Neural progenitor cell (in vitro differentiated cells): ENCODE results near the gene DTNBP1. TPM values are rescaled to one million over a fixed set of nuclear protein-coding genes. Genes with fewer than 3 reads are reported as not detected.

Experiments used
- DNase-seq: peaks from one replicate; pipeline ENCODE4 v3.0.0-alpha.2; 2016; ENCODE audit warnings: low spot score
- H2AFZ ChIP-seq: fragments of 200-600 bp; sonication (generic); replicated peaks from 2 replicates; pipeline ENCODE4 v1.6.1; 2016; ENCODE audit warnings: antibody characterized with exemption
- H3F3A ChIP-seq: fragments of 200-600 bp; sonication (generic); 2 replicates; pipeline ENCODE4 v1.6.1; 2016; ENCODE audit warnings: antibody characterized with exemption, low read depth
- H3K27ac ChIP-seq: fragments of 200-600 bp; sonication (generic); 2 replicates; pipeline ENCODE4 v1.5.1; 2016; ENCODE audit warnings: mild to moderate bottlenecking
- H3K27me3 ChIP-seq: fragments of 200-600 bp; sonication (generic); 2 replicates; pipeline ENCODE4 v1.6.1; 2016; ENCODE audit warnings: mild to moderate bottlenecking, moderate library complexity
- H3K36me3 ChIP-seq: fragments of 200-600 bp; sonication (generic); 2 replicates; pipeline ENCODE4 v1.5.1; 2016
- H3K4me1 ChIP-seq: fragments of 200-600 bp; sonication (generic); 2 replicates; pipeline ENCODE4 v1.6.1; 2016; ENCODE audit warnings: mixed run types
- H3K4me2 ChIP-seq: fragments of 200-600 bp; sonication (generic); 2 replicates; pipeline ENCODE4 v1.6.1; 2016
- H3K4me3 ChIP-seq: fragments of 200-600 bp; sonication (generic); 2 replicates; pipeline ENCODE4 v1.5.1; 2016
- H3K79me2 ChIP-seq: fragments of 200-600 bp; sonication (generic); 2 replicates; pipeline ENCODE4 v1.6.1; 2016; ENCODE audit warnings: low read depth
- H3K9ac ChIP-seq: fragments of 200-600 bp; sonication (generic); 2 replicates; pipeline ENCODE4 v1.6.1; 2016
- H3K9me3 ChIP-seq: fragments of 200-600 bp; sonication (generic); 2 replicates; pipeline ENCODE4 v1.5.1; 2016; ENCODE audit warnings: low read depth
- H4K20me1 ChIP-seq: fragments of 200-600 bp; sonication (generic); 2 replicates; pipeline ENCODE4 v1.6.1; 2016; ENCODE audit warnings: low read depth
- H3K27ac Mint-ChIP-seq: 3 replicates; pipeline ENCODE4 v1.8.0; 2021; ENCODE audit warnings: mixed read lengths
- H3K27me3 Mint-ChIP-seq: 2 replicates; pipeline ENCODE4 v1.8.0; 2022; ENCODE audit warnings: low read depth, mild to moderate bottlenecking, inconsistent platforms, moderate library complexity, mixed read lengths; ENCODE audit not compliant: insufficient read depth
- H3K36me3 Mint-ChIP-seq: 3 replicates; pipeline ENCODE4 v1.8.0; 2021; ENCODE audit warnings: mixed read lengths
- H3K4me1 Mint-ChIP-seq: 3 replicates; pipeline ENCODE4 v1.8.0; 2021; ENCODE audit warnings: mixed read lengths
- H3K4me3 Mint-ChIP-seq: 3 replicates; pipeline ENCODE4 v1.8.0; 2021; ENCODE audit warnings: mild to moderate bottlenecking, moderate library complexity, mixed read lengths
- H3K9me3 Mint-ChIP-seq: 3 replicates; pipeline ENCODE4 v1.8.0; 2020; ENCODE audit warnings: mixed read lengths
- EZH2 ChIP-seq: fragments of 200-600 bp; sonication (generic); IDR thresholded peaks from 2 replicates; pipeline ENCODE4 v1.6.1; 2017; ENCODE audit warnings: antibody characterized with exemption, mild to moderate bottlenecking, moderate library complexity
- EZH2phosphoT487 ChIP-seq: fragments of 200-600 bp; sonication (generic); IDR thresholded peaks from 2 replicates; pipeline ENCODE4 v1.6.1; 2017; ENCODE audit warnings: antibody characterized with exemption
- total RNA-seq: library from RNA; depleted of rRNA; stranded (reverse); fragments of >200 nt; gene quantifications from 2 replicates; pipeline ENCODE4 v1.2.3, GENCODE V29; 2015; ENCODE audit warnings: low replicate concordance
- TF ChIP-seq, protein P1 (sequence below): fragments of 200-600 bp; sonication (generic); IDR thresholded peaks from 2 replicates; pipeline ENCODE4 v1.5.1; 2017; ENCODE audit warnings: antibody characterized with exemption, mild to moderate bottlenecking

The DTNBP1 gene
- total RNA-seq, 1 donor from 2014 or later: 4.5 TPM

DNA sequence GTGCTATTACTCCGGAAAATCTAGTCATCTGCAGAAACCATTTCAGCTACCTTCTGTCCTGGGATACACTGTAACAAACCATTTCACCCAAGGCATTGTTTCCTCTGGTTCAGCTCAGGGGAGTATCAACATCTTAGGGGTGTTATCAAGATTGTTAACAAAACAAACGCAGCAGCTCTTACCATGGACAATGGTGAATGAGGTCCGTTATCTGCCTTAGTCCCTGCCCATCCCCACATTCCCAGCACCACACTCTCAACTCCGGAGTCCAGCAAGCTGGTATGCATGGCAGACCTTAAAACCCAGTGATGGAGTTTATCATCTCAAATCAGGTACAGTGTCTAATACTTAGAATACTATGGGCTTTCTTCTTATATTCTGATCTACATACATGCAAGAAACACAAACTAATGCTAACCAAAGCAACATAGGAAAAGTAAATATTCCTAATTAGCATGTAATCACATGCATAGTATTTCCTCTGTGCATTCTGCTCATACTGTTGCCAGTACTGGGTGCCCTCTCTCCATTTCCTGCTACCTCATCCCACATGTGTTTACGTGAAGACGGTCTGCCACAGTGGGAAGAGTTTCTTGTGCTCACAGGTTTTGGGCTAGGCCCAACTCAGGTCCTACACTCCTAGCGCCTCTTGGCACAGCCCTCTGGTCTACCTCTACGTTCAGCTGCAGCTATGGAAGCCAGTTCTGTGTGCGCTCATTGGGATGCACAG lies 123.9 kb downstream of the DTNBP1 start:
- Mint-ChIP-seq H3K4me1 (peaks cover 19% of the 10 kb centered on the region), H3K36me3 (peaks cover 5% of the 10 kb centered on the region), H3K27ac (no peak overlapping the region), H3K4me3 (no peak overlapping the region), H3K27me3 (peaks cover 4% of the 10 kb centered on the region), H3K9me3 (peaks cover 18% of the 10 kb centered on the region)
- no peaks in the 10 kb centered on the region for H3K4me1 ChIP-seq
- H3K9ac ChIP-seq: no peak overlapping the region
- no peaks in the 10 kb centered on the region for H3K27me3 ChIP-seq
- no peak for DNase-seq
- no peaks in the 10 kb centered on the region for H3F3A ChIP-seq
- H2AFZ ChIP-seq: no peak overlapping the region
- H3K4me3 ChIP-seq: no peak overlapping the region
- H3K9me3 ChIP-seq: no peaks in the 10 kb centered on the region
- H3K79me2 ChIP-seq: no peaks in the 10 kb centered on the region
- no peak overlapping the region for H3K4me2 ChIP-seq
- H4K20me1 ChIP-seq: no peaks in the 10 kb centered on the region
- no peak overlapping the region for H3K27ac ChIP-seq
- H3K36me3 ChIP-seq: no peaks in the 10 kb centered on the region
- TF ChIP-seq EZH2phosphoT487: no peak
- TF ChIP-seq EZH2: no peak
- TF ChIP-seq, protein P1, sequence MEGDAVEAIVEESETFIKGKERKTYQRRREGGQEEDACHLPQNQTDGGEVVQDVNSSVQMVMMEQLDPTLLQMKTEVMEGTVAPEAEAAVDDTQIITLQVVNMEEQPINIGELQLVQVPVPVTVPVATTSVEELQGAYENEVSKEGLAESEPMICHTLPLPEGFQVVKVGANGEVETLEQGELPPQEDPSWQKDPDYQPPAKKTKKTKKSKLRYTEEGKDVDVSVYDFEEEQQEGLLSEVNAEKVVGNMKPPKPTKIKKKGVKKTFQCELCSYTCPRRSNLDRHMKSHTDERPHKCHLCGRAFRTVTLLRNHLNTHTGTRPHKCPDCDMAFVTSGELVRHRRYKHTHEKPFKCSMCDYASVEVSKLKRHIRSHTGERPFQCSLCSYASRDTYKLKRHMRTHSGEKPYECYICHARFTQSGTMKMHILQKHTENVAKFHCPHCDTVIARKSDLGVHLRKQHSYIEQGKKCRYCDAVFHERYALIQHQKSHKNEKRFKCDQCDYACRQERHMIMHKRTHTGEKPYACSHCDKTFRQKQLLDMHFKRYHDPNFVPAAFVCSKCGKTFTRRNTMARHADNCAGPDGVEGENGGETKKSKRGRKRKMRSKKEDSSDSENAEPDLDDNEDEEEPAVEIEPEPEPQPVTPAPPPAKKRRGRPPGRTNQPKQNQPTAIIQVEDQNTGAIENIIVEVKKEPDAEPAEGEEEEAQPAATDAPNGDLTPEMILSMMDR: no peak

DNA sequence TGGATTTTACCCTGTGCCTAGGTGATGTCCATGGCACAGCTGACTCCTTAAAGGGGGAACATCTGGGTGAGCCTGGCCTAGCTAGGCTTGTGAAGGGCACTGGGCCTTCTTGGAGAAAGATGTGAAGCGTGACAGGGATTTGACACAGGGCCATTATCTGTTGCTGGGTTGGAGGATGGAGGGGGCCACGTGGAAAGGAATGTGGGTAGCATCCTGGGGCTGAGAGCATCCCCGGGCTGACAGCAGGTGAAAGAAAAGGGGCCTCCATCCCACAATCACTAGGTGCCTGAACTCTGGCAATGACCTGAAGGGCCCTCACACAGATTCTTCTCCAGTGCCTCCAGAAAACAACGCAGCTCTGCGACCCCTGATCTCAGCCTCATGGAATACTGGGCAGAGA lies 124.7 kb downstream of the DTNBP1 start:
- TF ChIP-seq EZH2phosphoT487 (no peak), EZH2 (no peak)
- TF ChIP-seq, protein P1: no peak
- Mint-ChIP-seq H3K9me3 (peaks cover 12% of the 10 kb centered on the region), H3K27me3 (peaks cover 4% of the 10 kb centered on the region), H3K27ac (no peak overlapping the region), H3K4me1 (peaks cover 19% of the 10 kb centered on the region), H3K36me3 (peaks cover 4% of the 10 kb centered on the region), H3K4me3 (no peak overlapping the region)
- Histone ChIP-seq H3K4me1 (no peaks in the 10 kb centered on the region), H3K9me3 (no peaks in the 10 kb centered on the region), H3K4me2 (no peak overlapping the region), H3K27me3 (no peaks in the 10 kb centered on the region), H3K4me3 (no peak overlapping the region), H4K20me1 (no peaks in the 10 kb centered on the region), H3K36me3 (no peaks in the 10 kb centered on the region), H3K9ac (no peak overlapping the region), H2AFZ (no peak overlapping the region), H3K27ac (no peak overlapping the region), H3F3A (no peaks in the 10 kb centered on the region), H3K79me2 (no peaks in the 10 kb centered on the region)
- DNase-seq: no peak

DNA sequence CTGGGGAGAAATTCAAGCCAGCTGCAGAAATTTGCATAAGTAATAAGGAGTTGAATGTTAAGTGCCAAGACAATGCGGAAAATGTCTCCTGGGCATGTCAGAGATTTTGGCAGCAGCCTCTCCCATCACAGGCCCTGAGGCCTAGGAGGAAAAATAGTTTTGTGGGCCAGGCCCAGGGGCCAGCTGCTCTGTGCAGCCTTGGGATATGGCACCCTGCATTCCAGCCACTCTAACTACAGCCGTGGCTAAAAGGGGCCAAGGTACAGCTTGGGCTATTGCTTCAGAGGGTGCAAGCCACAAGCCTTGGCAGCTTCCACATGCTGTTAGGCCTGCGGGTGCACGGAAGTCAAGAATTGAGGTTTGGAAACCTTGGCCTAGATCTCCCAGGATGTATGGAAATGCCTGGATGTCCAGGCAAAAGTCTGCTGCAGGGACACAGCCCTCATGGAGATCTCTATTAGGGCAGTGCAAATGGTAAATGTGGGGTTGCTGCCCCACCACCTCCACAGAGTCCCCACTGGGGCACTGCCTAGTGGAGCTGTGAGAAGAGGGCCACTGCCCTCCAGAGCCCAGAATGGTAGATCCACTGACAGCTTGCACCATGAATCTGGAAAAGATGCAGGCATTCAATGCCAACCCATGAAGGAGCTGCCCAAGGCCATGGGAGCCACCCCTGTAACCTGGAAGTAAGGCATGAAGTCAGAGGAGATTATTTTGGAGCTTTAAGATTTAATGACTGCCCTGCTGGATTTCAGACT lies 126.5 kb downstream of the DTNBP1 start:
- H3K4me1 Mint-ChIP-seq: peaks cover 19% of the 10 kb centered on the region
- Histone ChIP-seq H3K4me3 (no peak overlapping the region), H3K79me2 (no peaks in the 10 kb centered on the region), H3K27ac (no peak overlapping the region), H3F3A (no peaks in the 10 kb centered on the region), H3K9me3 (no peaks in the 10 kb centered on the region), H4K20me1 (no peaks in the 10 kb centered on the region), H2AFZ (no peak overlapping the region), H3K4me2 (no peak overlapping the region), H3K4me1 (no peaks in the 10 kb centered on the region), H3K9ac (no peak overlapping the region), H3K27me3 (no peaks in the 10 kb centered on the region), H3K36me3 (no peaks in the 10 kb centered on the region)
- peaks cover 7% of the 10 kb centered on the region for H3K36me3 Mint-ChIP-seq
- H3K4me3 Mint-ChIP-seq: no peak overlapping the region
- TF ChIP-seq, protein P1: no peak
- TF ChIP-seq EZH2 (no peak), EZH2phosphoT487 (no peak)
- DNase-seq: no peak
- H3K27me3 Mint-ChIP-seq: peaks cover 9% of the 10 kb centered on the region
- peaks cover 12% of the 10 kb centered on the region for H3K9me3 Mint-ChIP-seq
- no peak overlapping the region for H3K27ac Mint-ChIP-seq
